ENCODE data around the gene IL17RE.

The IL17RE gene

GRCh38 chr3:9949626-9950025, 47.0 kb downstream of the IL17RE start:
- H3K9me3 Mint-ChIP-seq, result no peaks in the 10 kb centered on the region
- H3K36me3 Mint-ChIP-seq (ENCODE audit: insufficient read depth), result peaks cover 10% of the 10 kb centered on the region
- peak overlapping the region in 1 of 2 donors; percentile 78 for H3K27ac Mint-ChIP-seq
- H3K4me3 Mint-ChIP-seq, result no peak overlapping the region
- no peaks in the 10 kb centered on the region for H3K27me3 Mint-ChIP-seq
- DNase-seq (no peak), ATAC-seq (replicated peaks) (no peak)
- peaks cover 12 to 19% of the 10 kb centered on the region in 2 donors for H3K4me1 Mint-ChIP-seq (ENCODE audit: low read depth in 2 of 2)

DNA sequence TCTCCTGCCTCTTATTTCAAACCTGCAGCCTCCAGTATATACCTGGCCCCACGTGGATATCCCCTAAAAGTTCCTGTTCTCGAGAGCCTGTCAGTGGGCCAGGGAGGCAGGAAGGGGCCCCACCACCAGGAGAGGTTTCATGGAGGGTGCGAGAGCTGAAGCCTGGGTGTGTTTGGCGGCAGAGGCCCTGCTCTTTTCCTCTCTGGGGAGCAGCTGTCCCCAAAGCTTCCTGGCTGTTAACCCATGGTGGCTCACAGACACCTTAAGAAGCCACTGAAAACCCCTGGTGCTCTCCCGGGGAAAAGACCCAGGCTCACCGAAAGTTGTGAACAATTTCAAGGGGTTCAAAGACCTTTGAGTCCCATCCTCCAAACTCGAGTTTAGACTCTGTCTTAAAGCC, 48.5 kb downstream of the IL17RE start:
- Mint-ChIP-seq H3K4me1 (ENCODE audit: low read depth in 2 of 2) (peaks cover 12 to 18% of the 10 kb centered on the region in 2 donors), H3K36me3 (ENCODE audit: insufficient read depth) (peaks cover 10% of the 10 kb centered on the region), H3K27ac (peak overlapping the region; percentile 67 to 73), H3K27me3 (no peaks in the 10 kb centered on the region), H3K4me3 (peak overlapping the region; percentile 87 to 88), H3K9me3 (no peaks in the 10 kb centered on the region)
- ATAC-seq (replicated peaks), result no peak
- DNase-seq, result no peak

DNA sequence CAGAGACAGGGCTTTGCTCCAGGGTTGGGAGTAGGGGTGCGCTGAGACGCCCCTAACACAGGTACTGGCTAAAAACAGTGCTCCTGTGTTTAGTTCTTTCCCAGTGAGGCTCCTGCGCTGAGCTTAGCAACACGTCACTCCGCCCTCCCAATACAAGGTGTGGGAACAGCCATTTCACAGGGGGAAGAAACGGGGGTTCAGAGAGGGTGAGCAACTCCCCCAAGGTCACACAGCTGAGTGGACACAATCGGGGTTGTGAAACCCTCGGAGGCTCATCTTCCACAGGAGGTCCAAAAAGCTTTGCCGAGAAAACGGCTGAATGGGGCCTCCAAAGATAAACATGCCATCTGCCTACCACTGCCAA, 48.9 kb downstream of the IL17RE start:
- Mint-ChIP-seq H3K4me3 (peak overlapping the region; percentile 87 to 88), H3K4me1 (ENCODE audit: low read depth in 2 of 2) (peaks cover 12 to 16% of the 10 kb centered on the region in 2 donors), H3K27me3 (no peaks in the 10 kb centered on the region), H3K27ac (peak overlapping the region; percentile 67 to 73), H3K9me3 (no peaks in the 10 kb centered on the region), H3K36me3 (ENCODE audit: insufficient read depth) (peaks cover 10% of the 10 kb centered on the region)
- ATAC-seq (replicated peaks), result peak; percentile 6
- no peak for DNase-seq

DNA sequence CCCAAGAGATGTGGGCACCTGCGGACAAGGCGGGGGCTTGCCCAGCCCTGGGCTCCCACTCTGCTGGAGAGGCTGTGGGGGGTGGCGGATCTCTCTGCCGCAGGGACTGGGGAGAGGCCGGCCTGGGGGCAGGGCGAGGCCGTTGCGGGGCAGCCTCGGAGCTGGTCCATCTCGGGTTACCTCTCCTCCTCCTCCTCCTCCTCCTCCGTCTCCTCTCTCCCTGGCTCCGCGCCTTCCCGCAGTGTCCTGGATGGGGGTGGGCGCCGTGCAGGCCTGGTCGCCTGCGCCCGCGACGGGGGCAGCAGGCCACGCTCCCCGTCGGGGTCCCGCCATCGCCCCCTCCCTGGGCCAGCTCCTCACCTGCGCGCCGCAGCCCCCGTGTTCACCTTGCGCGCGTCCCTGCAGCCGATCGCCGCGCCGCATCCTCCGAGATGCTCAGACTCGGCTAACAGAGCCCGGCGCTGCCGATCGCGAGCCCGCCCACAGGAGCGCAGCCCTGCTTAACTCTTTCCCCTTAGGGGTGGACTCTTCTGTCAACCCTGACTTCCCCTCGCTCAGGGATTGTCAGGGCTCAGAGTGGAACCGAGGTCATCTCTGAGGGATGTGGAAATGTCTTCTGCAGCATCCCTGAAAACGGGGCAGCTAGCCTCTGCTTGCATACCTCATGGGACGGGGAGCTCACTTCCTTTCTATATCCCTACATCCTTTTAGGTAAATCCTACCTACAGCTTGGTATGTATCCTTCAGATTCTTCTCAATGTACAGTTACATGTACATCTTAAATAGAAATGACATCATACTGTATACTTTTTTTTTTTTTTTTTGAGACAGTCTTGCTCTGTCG, 49.5 kb downstream of the IL17RE start, which contains the start of gene PRRT3:
Gene PRRT3 (minus strand): TSS at position 447 of the 844 bp plus-strand sequence. CDS start 2,293 bp downstream, outside the sequence.
- Mint-ChIP-seq H3K27ac (peak within 1 kb of the TSS; percentile 67 to 73), H3K36me3 (ENCODE audit: insufficient read depth) (peaks cover 11% of the 10 kb centered on the region), H3K9me3 (no peaks in the 10 kb centered on the region), H3K4me3 (peak within 1 kb of the TSS; percentile 87 to 88), H3K27me3 (no peaks in the 10 kb centered on the region), H3K4me1 (ENCODE audit: low read depth in 2 of 2) (peaks cover 12 to 16% of the 10 kb centered on the region in 2 donors)
- ATAC-seq (replicated peaks) (peak; percentile 95), DNase-seq (peak; percentile 42 to 57 (median 49))

DNA sequence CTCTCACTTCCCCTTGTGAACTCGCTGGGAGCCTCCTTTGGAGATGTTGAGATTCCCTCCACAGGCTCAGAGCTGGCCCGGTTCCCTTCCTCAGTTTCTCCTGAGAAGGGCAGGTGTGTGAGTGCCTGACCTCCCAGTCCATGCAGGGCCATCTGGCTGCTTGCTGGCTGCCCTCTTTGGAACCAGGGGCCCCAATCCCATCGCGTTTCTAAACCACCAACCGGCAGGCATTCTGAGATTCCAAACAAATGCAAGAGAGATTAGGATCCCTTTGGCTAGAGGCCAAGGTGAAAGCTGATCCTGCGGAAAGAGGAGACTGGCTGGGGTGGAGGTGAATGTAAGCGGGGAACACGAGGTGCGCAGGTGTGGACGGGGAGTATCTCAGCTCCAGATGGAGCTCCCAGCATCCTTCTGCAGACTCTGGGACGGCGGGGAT, 52.4 kb downstream of the IL17RE start:
- H3K4me3 Mint-ChIP-seq, result no peak overlapping the region
- H3K36me3 Mint-ChIP-seq (ENCODE audit: insufficient read depth), result peaks cover 20% of the 10 kb centered on the region
- no peak for DNase-seq
- no peaks in the 10 kb centered on the region for H3K9me3 Mint-ChIP-seq
- no peak overlapping the region for H3K27ac Mint-ChIP-seq
- H3K27me3 Mint-ChIP-seq, result no peaks in the 10 kb centered on the region
- ATAC-seq (replicated peaks), result no peak
- H3K4me1 Mint-ChIP-seq (ENCODE audit: low read depth in 2 of 2), result peaks cover 12 to 16% of the 10 kb centered on the region in 2 donors

DNA sequence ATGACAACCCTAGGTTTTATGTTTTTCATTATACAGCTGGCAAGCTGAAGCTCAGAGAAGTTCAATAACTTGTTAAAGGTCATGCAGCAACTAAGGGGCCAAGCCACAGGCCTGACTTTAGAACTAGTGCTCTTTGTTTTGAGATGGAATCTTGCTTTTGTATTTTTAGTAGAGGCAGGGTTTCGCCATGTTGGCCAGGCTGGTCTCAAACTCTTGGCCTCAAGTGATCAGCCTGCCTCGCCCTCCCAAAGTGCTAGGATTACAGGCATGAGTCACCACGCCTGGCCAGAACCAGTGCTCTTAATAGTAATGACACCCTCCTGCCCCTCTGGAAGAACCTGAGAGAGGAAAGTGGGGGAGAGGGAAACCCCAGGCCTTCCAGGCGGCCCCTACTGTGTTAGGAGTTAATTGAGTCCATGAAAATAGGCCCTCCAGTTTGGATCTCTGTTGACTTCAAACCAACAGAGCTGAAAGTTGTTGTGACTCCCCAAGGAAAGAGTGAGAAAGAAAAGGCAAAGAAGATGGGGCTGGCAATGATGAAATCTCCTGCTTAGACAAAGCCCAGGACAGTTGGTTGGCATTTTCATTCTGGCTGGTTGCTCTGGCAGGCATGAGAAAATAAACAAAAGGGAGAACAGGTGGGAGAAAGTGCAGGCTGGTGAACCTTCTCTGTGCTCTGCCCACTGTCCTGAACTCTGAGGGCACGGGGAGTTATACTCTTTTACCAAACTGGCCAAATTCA, 53.1 kb downstream of the IL17RE start:
- peaks cover 11 to 14% of the 10 kb centered on the region in 2 donors for H3K4me1 Mint-ChIP-seq (ENCODE audit: low read depth in 2 of 2)
- H3K36me3 Mint-ChIP-seq (ENCODE audit: insufficient read depth), result peaks cover 23% of the 10 kb centered on the region
- no peak for ATAC-seq (replicated peaks)
- DNase-seq, result no peak
- no peak overlapping the region for H3K4me3 Mint-ChIP-seq
- peak overlapping the region in 1 of 2 donors; percentile 49 for H3K27ac Mint-ChIP-seq
- no peaks in the 10 kb centered on the region for H3K27me3 Mint-ChIP-seq
- H3K9me3 Mint-ChIP-seq, result no peaks in the 10 kb centered on the region

DNA sequence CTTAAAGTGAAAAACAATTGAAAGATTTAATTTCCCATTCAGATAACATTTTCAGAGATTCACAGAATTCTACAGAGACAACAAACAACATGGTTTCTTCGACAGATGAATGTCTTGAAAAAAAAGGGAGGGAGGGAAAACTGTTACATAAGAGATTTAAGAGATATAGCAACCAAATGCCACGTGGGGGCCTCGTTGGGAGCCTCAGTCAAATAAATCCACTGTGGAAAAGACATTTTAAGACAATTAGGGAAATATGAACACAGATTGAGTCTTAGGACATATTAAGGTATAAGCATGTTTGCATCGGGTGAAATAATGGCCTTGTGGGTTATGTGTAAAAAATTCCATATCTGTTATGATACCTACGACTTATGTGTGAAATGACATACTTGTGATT, 54.6 kb downstream of the IL17RE start:
- Mint-ChIP-seq H3K4me3 (no peak overlapping the region), H3K9me3 (no peaks in the 10 kb centered on the region), H3K36me3 (ENCODE audit: insufficient read depth) (peaks cover 29% of the 10 kb centered on the region), H3K27me3 (no peaks in the 10 kb centered on the region), H3K27ac (no peak overlapping the region), H3K4me1 (ENCODE audit: low read depth in 2 of 2) (peaks cover 2 to 4% of the 10 kb centered on the region in 2 donors)
- ATAC-seq (replicated peaks) (no peak), DNase-seq (no peak)

- Mint-ChIP-seq H3K27me3 (no peaks in the 10 kb centered on the region), H3K4me1 (ENCODE audit: low read depth in 2 of 2) (no peaks in the 10 kb centered on the region), H3K9me3 (no peaks in the 10 kb centered on the region), H3K27ac (no peak overlapping the region), H3K36me3 (ENCODE audit: insufficient read depth) (peaks cover 63% of the 10 kb centered on the region), H3K4me3 (no peak overlapping the region)
- ATAC-seq (replicated peaks) (no peak), DNase-seq (no peak)
These were observed 62.7 kb downstream of the IL17RE start for GRCh38 chr3:9965200-9965875.

All from effector memory CD8-positive, alpha-beta T cell (primary cell).